Measurements from ENCODE around the gene TMOD2.

The TMOD2 gene

DNA sequence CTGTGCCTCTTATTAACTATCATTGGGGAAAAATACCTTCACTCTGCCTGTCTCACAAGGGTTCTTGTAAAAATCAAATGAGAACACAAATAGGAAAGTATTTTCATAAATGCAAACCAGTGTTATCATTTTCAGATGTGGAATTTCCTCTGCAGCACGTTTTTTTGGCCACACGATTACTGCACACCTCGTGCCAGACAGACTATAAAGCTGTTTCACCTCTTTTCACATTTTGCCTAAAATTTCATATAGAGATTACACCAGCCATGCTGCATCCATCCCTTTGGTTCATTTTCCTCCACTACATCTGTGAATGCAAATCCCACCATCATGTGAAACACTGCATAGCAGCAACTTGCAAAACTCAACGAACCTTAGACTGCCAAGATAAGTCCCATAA lies 1.2 kb upstream of the TMOD2 start:
- no peak overlapping the region for H3K4me3 ChIP-seq (ENCODE audit: low read length)
- no peak for TF ChIP-seq ZNF274 (IDR thresholded peaks at IDR 0.05; ENCODE audit: low read depth, low read length)

DNA sequence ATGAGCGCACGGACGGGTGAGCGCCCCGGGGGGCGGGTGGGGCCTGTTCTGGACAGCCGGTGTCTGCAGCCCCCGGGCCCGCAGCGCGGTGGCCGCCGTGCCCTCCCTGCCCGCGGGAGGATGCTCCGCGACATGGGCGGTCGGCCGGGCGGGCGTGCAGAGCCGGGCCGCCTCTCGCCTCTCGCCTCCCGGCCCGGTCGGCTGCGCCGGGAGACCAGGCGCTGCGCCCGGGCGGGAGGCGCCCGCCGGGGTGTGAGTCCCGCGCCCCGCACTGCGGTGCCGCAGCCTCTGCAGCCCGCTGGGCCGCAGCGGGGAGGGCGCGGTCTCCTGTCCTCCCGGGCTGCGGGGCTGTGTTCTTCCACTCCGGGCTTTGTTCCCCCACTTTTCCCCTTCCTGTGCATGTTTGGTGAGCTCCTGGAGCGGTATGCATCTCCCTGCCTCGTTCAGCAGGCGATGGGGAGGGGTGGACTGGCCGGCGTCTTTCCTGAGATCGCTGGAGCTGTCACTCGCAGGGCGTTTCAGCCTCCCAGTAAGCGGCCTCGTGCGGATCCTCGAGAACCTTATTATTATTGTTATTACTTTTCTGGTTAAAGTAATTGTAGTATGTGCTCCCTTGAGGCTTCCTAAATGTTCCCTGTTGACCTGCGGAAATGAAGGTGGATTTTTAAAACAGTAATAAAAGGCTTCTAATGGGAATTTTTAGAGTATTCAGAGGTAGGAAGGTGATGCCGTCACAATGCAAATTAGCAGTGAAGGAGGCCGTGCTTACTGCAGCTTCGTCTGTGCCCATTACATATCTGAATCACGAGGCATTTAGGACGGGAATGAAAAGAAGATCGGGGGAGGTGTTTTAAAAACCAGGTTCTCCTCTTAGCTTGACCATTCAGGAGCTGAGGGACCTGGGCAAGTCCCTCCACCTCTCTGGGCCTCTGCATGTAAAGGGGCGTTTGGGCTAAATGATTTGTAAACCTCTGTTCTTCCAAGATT lies 593 bp downstream of the TMOD2 start:
- peak overlapping the region; percentile 82 for H3K4me3 ChIP-seq (ENCODE audit: low read length)

DNA sequence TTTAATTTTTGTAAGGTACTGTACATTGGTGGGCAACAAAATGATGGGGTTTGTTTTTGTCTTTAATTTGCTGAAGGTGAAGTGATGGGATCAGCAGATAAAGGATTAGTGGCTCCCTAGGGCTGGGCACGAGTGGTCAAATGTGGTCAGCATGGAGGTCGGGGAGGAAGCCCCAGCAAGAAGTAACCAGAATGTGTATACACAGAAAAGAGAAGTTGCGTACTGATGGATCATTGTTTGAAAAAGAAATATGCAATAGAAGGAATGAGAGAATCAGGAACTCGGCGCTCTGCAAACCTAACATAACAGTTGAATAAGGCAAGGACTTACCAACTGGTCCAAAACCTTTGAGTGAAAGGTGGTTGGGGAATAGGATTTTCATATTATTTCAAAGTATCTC lies 1.5 kb downstream of the TMOD2 start:
- no peak overlapping the region for H3K4me3 ChIP-seq (ENCODE audit: low read length)
- no peak for TF ChIP-seq ZNF274 (IDR thresholded peaks at IDR 0.05; ENCODE audit: low read depth, low read length)

More for the DNA sequence above, 593 bp downstream of the TMOD2 start:
- TF ChIP-seq ZNF274 (IDR thresholded peaks at IDR 0.05; ENCODE audit: low read depth, low read length) = no peak

DNA sequence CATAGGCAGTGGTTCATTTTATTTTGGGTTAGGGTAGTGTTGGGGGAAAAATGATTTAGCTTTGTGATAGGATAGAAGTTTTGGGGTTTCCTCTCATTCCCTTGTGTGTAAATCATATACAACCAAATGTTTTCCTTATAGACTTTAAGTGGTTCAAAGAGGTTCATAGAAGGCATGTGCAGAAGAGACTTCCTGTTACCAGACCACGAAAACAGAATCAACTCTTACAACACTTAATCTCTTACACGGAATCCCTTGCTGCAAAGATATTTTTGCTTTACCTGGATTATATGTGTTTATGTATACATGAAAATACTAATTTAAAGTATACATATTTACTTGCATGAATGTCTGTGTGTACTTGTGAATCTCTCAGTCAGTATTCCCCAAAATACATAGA lies 2.9 kb downstream of the TMOD2 start:
- no peak overlapping the region for H3K4me3 ChIP-seq (ENCODE audit: low read length)

DNA sequence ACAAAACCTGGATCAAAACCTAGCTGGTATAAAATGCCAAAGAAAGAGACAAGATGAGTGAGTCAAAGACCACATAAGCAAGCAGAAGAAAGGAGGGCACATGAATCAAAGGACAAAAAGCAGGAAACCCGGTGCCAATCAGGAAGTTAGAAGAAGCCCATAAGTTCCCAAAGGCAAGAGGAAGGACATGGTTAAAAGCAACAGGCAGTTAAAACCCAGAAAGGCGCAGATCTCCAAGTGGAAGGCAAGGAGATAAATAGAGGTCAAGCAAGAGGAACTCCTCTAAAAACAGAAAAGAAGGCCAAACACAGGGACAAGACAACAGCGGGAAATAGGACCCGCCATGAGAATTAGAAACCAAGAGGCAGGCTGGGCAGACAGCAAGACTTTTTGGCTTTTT lies 4.4 kb downstream of the TMOD2 start:
- no peak for TF ChIP-seq ZNF274 (IDR thresholded peaks at IDR 0.05; ENCODE audit: low read depth, low read length)
- H3K4me3 ChIP-seq (ENCODE audit: low read length) = no peak overlapping the region

More for the DNA sequence above, 2.9 kb downstream of the TMOD2 start:
- TF ChIP-seq ZNF274 (IDR thresholded peaks at IDR 0.05; ENCODE audit: low read depth, low read length) = no peak

- no peak overlapping the region for H3K4me3 ChIP-seq (ENCODE audit: low read length)
- TF ChIP-seq ZNF274 (IDR thresholded peaks at IDR 0.05; ENCODE audit: low read depth, low read length) = no peak
Measured at GRCh38 chr15:51756482-51756881, 5.1 kb downstream of the TMOD2 start.

- no peak for TF ChIP-seq ZNF274 (IDR thresholded peaks at IDR 0.05; ENCODE audit: low read depth, low read length)
Measured at GRCh38 chr15:51757450-51757849, 6.1 kb downstream of the TMOD2 start.

DNA sequence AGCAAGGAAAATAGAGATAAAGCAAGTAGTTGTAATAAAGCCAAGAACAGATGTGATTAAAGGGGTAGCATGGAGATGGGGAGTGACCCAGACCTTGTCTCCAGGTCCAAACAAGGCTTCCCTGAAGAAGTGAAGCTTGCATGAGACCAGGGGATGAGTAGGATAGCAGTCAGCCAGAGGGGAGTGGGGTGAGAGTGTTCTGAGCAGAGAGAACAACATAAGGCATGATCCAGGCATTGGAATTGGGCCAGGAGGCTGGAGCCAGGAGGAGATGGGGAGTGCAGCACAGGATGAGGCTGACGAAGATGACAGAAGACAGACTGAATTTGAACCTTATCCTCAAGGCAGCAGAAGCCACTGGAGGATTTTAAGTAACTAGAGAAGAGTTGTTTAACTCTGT lies 7.2 kb downstream of the TMOD2 start:
- TF ChIP-seq ZNF274 (IDR thresholded peaks at IDR 0.05; ENCODE audit: low read depth, low read length) = no peak
- no peak overlapping the region for H3K4me3 ChIP-seq (ENCODE audit: low read length)

More at GRCh38 chr15:51757450-51757849, 6.1 kb downstream of the TMOD2 start:
- H3K4me3 ChIP-seq (ENCODE audit: low read length) = no peak overlapping the region

DNA sequence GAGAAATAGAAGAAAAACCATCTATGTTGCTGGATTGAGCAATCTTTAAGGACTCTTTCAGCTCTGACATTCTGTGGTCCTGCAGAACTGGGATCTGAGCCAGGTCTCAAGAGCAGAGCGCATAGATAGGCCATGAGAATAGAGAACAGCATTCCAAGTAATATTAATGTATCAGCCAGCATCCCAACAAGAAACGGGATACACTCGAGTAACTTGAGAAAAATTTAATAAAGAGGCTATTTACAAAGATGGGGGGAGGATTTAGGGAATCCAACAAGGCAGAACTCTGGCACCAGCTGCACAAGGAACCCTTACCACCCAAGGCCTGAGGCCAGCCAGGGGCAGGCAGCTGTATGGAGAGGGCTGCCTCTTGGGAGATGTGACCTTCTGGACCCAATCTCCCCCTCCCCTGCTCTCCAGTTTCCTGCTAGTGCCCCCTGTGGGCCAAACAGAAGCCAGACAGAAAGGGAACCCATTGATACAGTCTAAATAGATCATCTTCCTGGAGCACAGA lies 8.2 kb downstream of the TMOD2 start:
- no peak for TF ChIP-seq ZNF274 (IDR thresholded peaks at IDR 0.05; ENCODE audit: low read depth, low read length)
- no peak overlapping the region for H3K4me3 ChIP-seq (ENCODE audit: low read length)

- TF ChIP-seq ZNF274 (IDR thresholded peaks at IDR 0.05; ENCODE audit: low read depth, low read length) = no peak
- no peak overlapping the region for H3K4me3 ChIP-seq (ENCODE audit: low read length)
Measured at GRCh38 chr15:51760805-51761204, 9.4 kb downstream of the TMOD2 start.

- TF ChIP-seq ZNF274 (IDR thresholded peaks at IDR 0.05; ENCODE audit: low read depth, low read length) = no peak
- no peak overlapping the region for H3K4me3 ChIP-seq (ENCODE audit: low read length)
Measured at GRCh38 chr15:51765751-51766150, 14.4 kb downstream of the TMOD2 start.

GRCh38 chr15:51766341-51766740 lies 14.9 kb downstream of the TMOD2 start:
- TF ChIP-seq ZNF274 (IDR thresholded peaks at IDR 0.05; ENCODE audit: low read depth, low read length) = no peak
- H3K4me3 ChIP-seq (ENCODE audit: low read length) = no peak overlapping the region

DNA sequence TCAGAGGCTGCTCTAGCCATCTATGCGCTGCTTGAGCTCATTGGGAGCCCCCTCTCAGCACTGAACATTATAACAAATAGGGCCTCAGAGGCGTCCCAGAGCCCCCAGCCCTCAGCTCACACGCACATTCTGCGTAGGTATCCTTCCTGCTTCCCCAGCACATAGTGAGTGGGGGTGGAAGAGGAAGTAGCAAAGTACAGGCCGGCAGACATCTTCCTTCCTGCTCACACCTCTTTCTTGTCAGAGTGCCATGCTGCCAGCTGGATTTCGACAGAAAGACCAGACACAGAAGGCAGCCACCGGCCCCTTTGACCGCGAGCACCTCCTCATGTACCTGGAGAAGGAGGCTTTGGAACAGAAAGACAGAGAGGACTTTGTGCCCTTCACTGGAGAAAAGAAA lies 16.6 kb downstream of the TMOD2 start:
- no peak overlapping the region for H3K4me3 ChIP-seq (ENCODE audit: low read length)
- no peak for TF ChIP-seq ZNF274 (IDR thresholded peaks at IDR 0.05; ENCODE audit: low read depth, low read length)

GRCh38 chr15:51770902-51771301 lies 19.5 kb downstream of the TMOD2 start:
- no peak overlapping the region for H3K4me3 ChIP-seq (ENCODE audit: low read length)
- no peak for TF ChIP-seq ZNF274 (IDR thresholded peaks at IDR 0.05; ENCODE audit: low read depth, low read length)

- TF ChIP-seq ZNF274 (IDR thresholded peaks at IDR 0.05; ENCODE audit: low read depth, low read length) = no peak
- no peak overlapping the region for H3K4me3 ChIP-seq (ENCODE audit: low read length)
Measured at GRCh38 chr15:51771773-51772172, 20.4 kb downstream of the TMOD2 start.

Data from GM08714 (cell line).